Progenitor cell of endocrine pancreas (in vitro differentiated cells): ENCODE measurements around the gene RAD18. TPM values are rescaled to one million over a fixed set of nuclear protein-coding genes. Genes with fewer than 3 reads are reported as not detected.

Source experiments
- DNase-seq: peaks from one replicate; pipeline ENCODE4 v3.0.0; 2021; ENCODE audit warnings: low spot score; ENCODE audit not compliant: unreplicated experiment
- H3K27ac Mint-ChIP-seq: 2 replicates; pipeline ENCODE4 v1.8.0; 2021; ENCODE audit warnings: mild to moderate bottlenecking, moderate library complexity, mixed read lengths
- H3K27me3 Mint-ChIP-seq: 2 replicates; pipeline ENCODE4 v1.8.0; 2021; ENCODE audit warnings: mixed read lengths
- H3K36me3 Mint-ChIP-seq: 2 replicates; pipeline ENCODE4 v1.8.0; 2022; ENCODE audit warnings: mixed read lengths; ENCODE audit not compliant: insufficient read depth
- H3K4me1 Mint-ChIP-seq: 2 replicates; pipeline ENCODE4 v1.8.0; 2021; ENCODE audit warnings: low read depth, mixed read lengths
- H3K4me3 Mint-ChIP-seq: 2 replicates; pipeline ENCODE4 v1.8.0; 2021; ENCODE audit warnings: low read depth, mild to moderate bottlenecking, moderate library complexity, mixed read lengths
- H3K9me3 Mint-ChIP-seq: 2 replicates; pipeline ENCODE4 v1.8.0; 2021; ENCODE audit warnings: low read depth, mixed read lengths
- total RNA-seq: library from RNA; stranded (reverse); gene quantifications from 2 replicates; pipeline ENCODE4 v1.2.1, GENCODE V29; 2021
- TF ChIP-seq, protein P1 (sequence below): fragments of 200-600 bp; sonication (generic); IDR thresholded peaks from one replicate; pipeline ENCODE4 v1.5.0; 2021; ENCODE audit warnings: antibody characterized with exemption, mild to moderate bottlenecking; ENCODE audit not compliant: unreplicated experiment

Gene RAD18
- total RNA-seq, 1 donor from 2014 or later: 14.4 TPM

DNA sequence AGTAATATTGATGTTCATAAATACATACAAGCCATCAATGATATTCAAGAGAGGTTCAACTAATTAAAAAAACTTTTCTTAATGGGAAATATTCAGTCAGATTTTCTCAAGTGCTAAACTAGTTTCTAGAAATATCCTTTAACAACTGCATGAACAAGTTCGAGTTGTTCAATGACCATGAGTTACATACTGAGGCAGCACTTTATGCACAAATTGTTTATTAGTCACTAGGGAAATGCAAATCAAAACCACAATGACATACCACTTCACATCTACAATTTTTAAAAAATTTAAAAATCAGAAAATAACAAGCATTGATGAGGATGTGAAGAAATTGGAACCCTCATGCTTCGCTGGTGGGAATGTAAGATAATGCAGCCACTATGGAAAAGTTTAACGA lies 62.4 kb downstream of the RAD18 start:
- Mint-ChIP-seq H3K27ac (no peak overlapping the region), H3K9me3 (no peaks in the 10 kb centered on the region), H3K36me3 (peaks cover 3% of the 10 kb centered on the region), H3K4me1 (no peaks in the 10 kb centered on the region), H3K4me3 (no peak overlapping the region), H3K27me3 (no peaks in the 10 kb centered on the region)
- no peak for DNase-seq
- TF ChIP-seq, protein P1, sequence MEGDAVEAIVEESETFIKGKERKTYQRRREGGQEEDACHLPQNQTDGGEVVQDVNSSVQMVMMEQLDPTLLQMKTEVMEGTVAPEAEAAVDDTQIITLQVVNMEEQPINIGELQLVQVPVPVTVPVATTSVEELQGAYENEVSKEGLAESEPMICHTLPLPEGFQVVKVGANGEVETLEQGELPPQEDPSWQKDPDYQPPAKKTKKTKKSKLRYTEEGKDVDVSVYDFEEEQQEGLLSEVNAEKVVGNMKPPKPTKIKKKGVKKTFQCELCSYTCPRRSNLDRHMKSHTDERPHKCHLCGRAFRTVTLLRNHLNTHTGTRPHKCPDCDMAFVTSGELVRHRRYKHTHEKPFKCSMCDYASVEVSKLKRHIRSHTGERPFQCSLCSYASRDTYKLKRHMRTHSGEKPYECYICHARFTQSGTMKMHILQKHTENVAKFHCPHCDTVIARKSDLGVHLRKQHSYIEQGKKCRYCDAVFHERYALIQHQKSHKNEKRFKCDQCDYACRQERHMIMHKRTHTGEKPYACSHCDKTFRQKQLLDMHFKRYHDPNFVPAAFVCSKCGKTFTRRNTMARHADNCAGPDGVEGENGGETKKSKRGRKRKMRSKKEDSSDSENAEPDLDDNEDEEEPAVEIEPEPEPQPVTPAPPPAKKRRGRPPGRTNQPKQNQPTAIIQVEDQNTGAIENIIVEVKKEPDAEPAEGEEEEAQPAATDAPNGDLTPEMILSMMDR: no peak

DNA sequence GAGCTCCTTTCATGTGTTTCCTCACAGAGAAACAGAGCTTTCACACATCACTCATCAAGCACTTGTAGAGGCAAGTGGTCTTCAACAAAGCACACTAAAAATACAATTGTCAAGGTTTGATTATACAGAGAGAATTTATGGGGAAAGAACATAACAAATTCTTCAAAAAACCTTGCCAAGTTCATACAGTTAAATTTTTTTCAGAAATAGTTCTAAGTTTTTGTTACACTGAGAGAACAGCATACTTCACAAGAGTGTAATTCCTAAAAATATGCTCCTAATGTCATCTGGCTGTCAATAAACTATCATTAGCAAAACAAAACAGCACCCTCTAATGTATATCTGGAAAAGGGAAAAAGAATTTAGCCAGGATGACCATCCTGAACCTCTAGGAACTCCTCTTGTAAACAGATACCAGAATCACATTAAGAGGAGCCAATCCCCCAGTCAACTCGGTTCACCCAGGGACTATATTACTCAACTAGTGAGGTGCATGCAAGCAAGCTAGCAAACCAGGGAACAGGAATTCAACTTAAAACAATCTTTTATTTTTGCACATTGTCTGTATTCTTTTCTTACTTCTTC lies 63.3 kb downstream of the RAD18 start:
- no peak overlapping the region for H3K4me3 Mint-ChIP-seq
- H3K4me1 Mint-ChIP-seq: no peaks in the 10 kb centered on the region
- no peak for DNase-seq
- H3K36me3 Mint-ChIP-seq: peaks cover 8% of the 10 kb centered on the region
- TF ChIP-seq, protein P1: no peak
- no peaks in the 10 kb centered on the region for H3K9me3 Mint-ChIP-seq
- H3K27me3 Mint-ChIP-seq: no peaks in the 10 kb centered on the region
- H3K27ac Mint-ChIP-seq: no peak overlapping the region

DNA sequence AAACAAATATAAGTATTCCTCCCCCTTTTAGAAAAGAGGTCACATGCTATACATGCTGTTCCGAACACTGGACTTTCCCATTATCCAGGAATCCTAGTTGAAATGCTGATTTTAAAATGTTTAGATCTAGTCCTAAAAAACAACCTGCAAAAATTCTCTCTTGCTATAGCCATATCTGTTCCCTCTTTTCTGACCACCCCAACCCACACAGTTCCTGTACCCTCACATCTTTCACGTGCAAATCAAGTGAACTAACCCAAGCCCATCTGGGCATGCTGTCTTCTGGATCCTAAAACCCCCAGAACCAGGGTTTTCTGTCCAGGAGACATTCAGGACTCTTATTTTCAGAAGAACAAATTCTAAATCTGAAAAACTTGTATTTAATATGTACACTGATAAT lies 67.4 kb downstream of the RAD18 start:
- no peak overlapping the region for H3K27ac Mint-ChIP-seq
- peaks cover 4% of the 10 kb centered on the region for H3K4me1 Mint-ChIP-seq
- H3K27me3 Mint-ChIP-seq: no peaks in the 10 kb centered on the region
- TF ChIP-seq, protein P1: no peak
- peaks cover 8% of the 10 kb centered on the region for H3K36me3 Mint-ChIP-seq
- no peak overlapping the region for H3K4me3 Mint-ChIP-seq
- H3K9me3 Mint-ChIP-seq: no peaks in the 10 kb centered on the region
- no peak for DNase-seq

DNA sequence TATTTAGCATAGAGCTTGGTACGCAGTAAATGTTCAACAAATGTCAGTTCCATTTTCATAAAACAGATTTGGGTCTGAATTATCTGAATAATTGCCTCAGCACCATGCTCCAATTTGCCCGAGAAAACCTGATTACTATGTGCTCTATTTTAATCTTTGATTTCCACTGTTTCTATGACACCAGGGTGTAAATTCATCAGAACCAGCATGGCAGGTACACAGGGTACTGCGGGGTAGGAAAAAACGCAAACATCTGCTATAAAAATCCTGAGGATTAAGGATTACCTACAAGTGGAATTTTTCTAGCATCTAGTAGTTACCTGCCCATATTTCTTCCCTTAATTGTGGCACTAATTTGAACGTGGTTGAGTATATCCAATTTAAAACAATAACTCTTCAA lies 70.3 kb downstream of the RAD18 start:
- TF ChIP-seq, protein P1: no peak
- peaks cover 6% of the 10 kb centered on the region for H3K36me3 Mint-ChIP-seq
- H3K27me3 Mint-ChIP-seq: no peaks in the 10 kb centered on the region
- DNase-seq: no peak
- no peak overlapping the region for H3K4me3 Mint-ChIP-seq
- H3K4me1 Mint-ChIP-seq: peaks cover 4% of the 10 kb centered on the region
- no peak overlapping the region for H3K27ac Mint-ChIP-seq
- H3K9me3 Mint-ChIP-seq: no peaks in the 10 kb centered on the region

DNA sequence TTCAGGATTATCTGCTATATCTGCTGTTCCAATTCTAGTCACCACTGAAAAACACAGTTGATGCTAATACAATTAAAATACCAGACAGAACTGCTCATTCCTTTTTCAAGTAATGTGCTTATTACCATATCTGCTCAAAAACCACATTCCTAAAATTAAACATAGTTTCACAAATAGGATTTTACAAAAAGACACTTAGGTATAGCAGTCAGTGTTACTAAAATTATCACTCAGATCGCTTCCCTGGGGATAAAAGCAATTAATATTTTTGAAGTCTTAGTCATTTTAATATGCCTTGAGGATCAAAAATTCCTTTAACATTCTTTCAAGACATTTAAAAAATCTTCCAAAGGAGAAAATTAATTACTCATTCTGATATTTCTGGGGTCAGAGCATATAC lies 71.5 kb downstream of the RAD18 start:
- Mint-ChIP-seq H3K27ac (no peak overlapping the region), H3K27me3 (no peaks in the 10 kb centered on the region), H3K9me3 (no peaks in the 10 kb centered on the region), H3K4me1 (peaks cover 4% of the 10 kb centered on the region), H3K36me3 (peaks cover 6% of the 10 kb centered on the region), H3K4me3 (no peak overlapping the region)
- TF ChIP-seq, protein P1: no peak
- no peak for DNase-seq
